Mucosa of descending colon (tissue), 3 donors: ENCODE data around the gene ABCB1. TPM values are rescaled to one million over a fixed set of nuclear protein-coding genes. Genes with fewer than 3 reads are reported as not detected.

Source experiments
- ATAC-seq: fragments of 200-7000 bp; cut with Tn5 transposase; one replicate; pipeline ENCODE4 v1.9.1; 2020; ENCODE audit warnings: mild to moderate bottlenecking, moderate library complexity
- DNase-seq, 3 donors: peaks; one replicate each; pipeline ENCODE4 v3.0.0-alpha.2; 2020
- H3K36me3 ChIP-seq: fragments of 200-600 bp; one replicate; pipeline ENCODE4 v1.8.0; 2021; ENCODE audit warnings: low read depth, mild to moderate bottlenecking
- H3K4me1 ChIP-seq: fragments of 200-600 bp; one replicate; pipeline ENCODE4 v1.8.0; 2021; ENCODE audit warnings: low read depth, mild to moderate bottlenecking
- H3K4me3 ChIP-seq: fragments of 200-600 bp; one replicate; pipeline ENCODE4 v1.8.0; 2021; ENCODE audit warnings: mild to moderate bottlenecking
- H3K9me3 ChIP-seq: fragments of 200-600 bp; one replicate; pipeline ENCODE4 v1.8.0; 2021; ENCODE audit warnings: mild to moderate bottlenecking
- intact Hi-C, 2 donors: fragments of 100-400 bp; cut with DNase I in 1 of 2; cut with micrococcal nuclease in 1 of 2; formaldehyde crosslinking; loops; one replicate each; pipeline versions ENCODE4 v1.11.0 to v1.11.1; 2022; cut with DNase I, micrococcal nuclease
- total RNA-seq, 3 donors: library from RNA; stranded (reverse); fragmentation: NEBNext Ultra II Directional in 2 of 3; extraction: Animal tissue kit (Norgen Biotek cat#: 25700) in 2 of 3; gene quantifications; one replicate each; pipeline versions ENCODE4 v1.2.1 to v1.2.4, GENCODE V29; 2021 to 2023
- TF ChIP-seq, protein P1 (sequence below): fragments of 200-600 bp; IDR thresholded peaks from one replicate; pipeline ENCODE4 v1.8.0; 2022; ENCODE audit warnings: antibody characterized with exemption, mild to moderate bottlenecking
- donor health status: DM: no; HTN: no; CAD: no; lungs with moderate emphysema.
- donor health status: DM: no; HTN: no; CAD: no.
- donor health status: DM: no; HTN: yes; CAD: no.

ABCB1 gene
- total RNA-seq, 3 donors from 2014 or later = 76.5 to 226 (median 90.6) TPM

GRCh38 chr7:87513735-87514335, 86.8 kb downstream of the ABCB1 start:
- TF ChIP-seq, protein P1, sequence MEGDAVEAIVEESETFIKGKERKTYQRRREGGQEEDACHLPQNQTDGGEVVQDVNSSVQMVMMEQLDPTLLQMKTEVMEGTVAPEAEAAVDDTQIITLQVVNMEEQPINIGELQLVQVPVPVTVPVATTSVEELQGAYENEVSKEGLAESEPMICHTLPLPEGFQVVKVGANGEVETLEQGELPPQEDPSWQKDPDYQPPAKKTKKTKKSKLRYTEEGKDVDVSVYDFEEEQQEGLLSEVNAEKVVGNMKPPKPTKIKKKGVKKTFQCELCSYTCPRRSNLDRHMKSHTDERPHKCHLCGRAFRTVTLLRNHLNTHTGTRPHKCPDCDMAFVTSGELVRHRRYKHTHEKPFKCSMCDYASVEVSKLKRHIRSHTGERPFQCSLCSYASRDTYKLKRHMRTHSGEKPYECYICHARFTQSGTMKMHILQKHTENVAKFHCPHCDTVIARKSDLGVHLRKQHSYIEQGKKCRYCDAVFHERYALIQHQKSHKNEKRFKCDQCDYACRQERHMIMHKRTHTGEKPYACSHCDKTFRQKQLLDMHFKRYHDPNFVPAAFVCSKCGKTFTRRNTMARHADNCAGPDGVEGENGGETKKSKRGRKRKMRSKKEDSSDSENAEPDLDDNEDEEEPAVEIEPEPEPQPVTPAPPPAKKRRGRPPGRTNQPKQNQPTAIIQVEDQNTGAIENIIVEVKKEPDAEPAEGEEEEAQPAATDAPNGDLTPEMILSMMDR = no peak
- no peaks in the 10 kb centered on the region for H3K4me1 ChIP-seq
- no peaks in the 10 kb centered on the region for H3K36me3 ChIP-seq
- intact Hi-C loops = no loop called here
- ATAC-seq (no peak), DNase-seq (no peak)
- no peak overlapping the region for H3K4me3 ChIP-seq
- no peaks in the 10 kb centered on the region for H3K9me3 ChIP-seq

GRCh38 chr7:87512906-87513305, 87.8 kb downstream of the ABCB1 start:
- TF ChIP-seq, protein P1 = no peak

DNA sequence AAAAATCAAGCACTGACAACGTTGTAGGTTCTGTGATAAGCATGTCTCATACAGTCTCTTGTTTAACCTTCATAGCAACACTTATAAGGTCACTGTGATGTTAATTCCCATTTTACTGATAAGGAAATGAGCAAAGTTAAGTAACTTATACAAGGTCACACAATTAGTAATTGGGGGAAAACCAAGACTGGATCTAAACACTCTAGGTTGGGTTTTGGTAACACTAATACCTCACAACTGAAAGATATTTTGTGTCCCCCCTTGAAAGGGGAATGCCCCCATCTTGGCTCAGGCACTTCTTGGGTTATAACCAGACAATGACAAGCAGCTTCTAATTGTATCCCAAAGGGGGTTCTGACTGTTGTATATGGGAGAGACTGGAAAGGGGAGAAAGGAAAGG, 89.2 kb downstream of the ABCB1 start:
- Histone ChIP-seq H3K36me3 (no peaks in the 10 kb centered on the region), H3K4me1 (no peaks in the 10 kb centered on the region), H3K4me3 (no peak overlapping the region), H3K9me3 (no peaks in the 10 kb centered on the region)
- intact Hi-C loops = no loop called here
- TF ChIP-seq, protein P1 = no peak
- DNase-seq = no peak
- ATAC-seq = no peak

More at GRCh38 chr7:87512906-87513305, 87.8 kb downstream of the ABCB1 start:
- no peaks in the 10 kb centered on the region for H3K4me1 ChIP-seq
- DNase-seq (no peak), ATAC-seq (no peak)
- H3K9me3 ChIP-seq = no peaks in the 10 kb centered on the region
- no peak overlapping the region for H3K4me3 ChIP-seq
- intact Hi-C loops = no loop called here
- no peaks in the 10 kb centered on the region for H3K36me3 ChIP-seq

DNA sequence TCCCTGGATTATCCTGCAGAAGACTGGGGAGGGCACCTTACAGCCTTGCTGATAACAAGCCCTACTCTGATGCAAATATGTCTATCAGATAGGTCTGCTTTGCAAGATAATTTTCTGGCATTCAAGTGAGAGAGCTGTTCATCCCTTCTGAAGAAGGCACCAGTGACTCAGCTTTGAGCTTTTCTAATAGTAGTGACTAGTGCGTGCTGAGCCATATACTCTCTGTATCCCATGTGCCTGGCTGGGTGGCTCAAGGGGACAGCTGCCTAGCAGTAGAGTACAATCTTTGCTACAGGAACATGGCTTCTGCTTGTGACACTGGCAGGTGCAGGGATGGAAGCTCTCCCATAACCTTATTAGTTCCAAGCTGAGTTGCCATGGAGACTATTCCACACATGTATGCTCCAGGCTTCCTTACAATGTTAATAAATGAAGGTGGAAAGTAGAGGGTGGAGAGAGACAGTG, 90.2 kb downstream of the ABCB1 start:
- intact Hi-C loops = no loop called here
- TF ChIP-seq, protein P1 = no peak
- ATAC-seq (no peak), DNase-seq (no peak)
- H3K36me3 ChIP-seq = no peaks in the 10 kb centered on the region
- no peaks in the 10 kb centered on the region for H3K4me1 ChIP-seq
- no peak overlapping the region for H3K4me3 ChIP-seq
- H3K9me3 ChIP-seq = no peaks in the 10 kb centered on the region

- DNase-seq (no peak), ATAC-seq (no peak)
- Histone ChIP-seq H3K9me3 (no peaks in the 10 kb centered on the region), H3K36me3 (no peaks in the 10 kb centered on the region), H3K4me3 (no peak overlapping the region), H3K4me1 (no peaks in the 10 kb centered on the region)
- TF ChIP-seq, protein P1 = no peak
- intact Hi-C loops = loop anchor here in 1 of 2 donors (10.0 kb wide), 1 partner anchor 377 kb away; no protein-coding TSS in a partner anchor
These were observed 93.2 kb downstream of the ABCB1 start for GRCh38 chr7:87507446-87507845.
